HepG2 (cell line): ENCODE measurements around the gene DDX54. TPM values are rescaled to one million over a fixed set of nuclear protein-coding genes. Genes with fewer than 3 reads are reported as not detected.

Experiments
- FLYWCH1 ChIP-seq: sonication (generic); formaldehyde crosslinking; IDR thresholded peaks from 2 replicates; pipeline ENCODE4 v1.8.1; 2023; ENCODE audit warnings: mild to moderate bottlenecking, missing genetic modification reagents
- HIVEP1 ChIP-seq: sonication (generic); formaldehyde crosslinking; IDR thresholded peaks from 2 replicates; pipeline ENCODE4 v1.4.0; 2020; ENCODE audit warnings: mild to moderate bottlenecking, missing genetic modification reagents
- HOXA5 ChIP-seq: sonication (generic); formaldehyde crosslinking; IDR thresholded peaks from 2 replicates; pipeline ENCODE4 v1.4.0; 2020; ENCODE audit warnings: missing genetic modification reagents
- MXD1 ChIP-seq: sonication (generic); formaldehyde crosslinking; IDR thresholded peaks from 2 replicates; pipeline ENCODE4 v1.4.0; 2020; ENCODE audit warnings: mild to moderate bottlenecking, missing genetic modification reagents
- MXI1 ChIP-seq: IDR thresholded peaks from 3 replicates; pipeline ENCODE4 v1.6.1; 2012; ENCODE audit warnings: low read depth, low read length, inconsistent platforms, borderline replicate concordance
- NFYC ChIP-seq: IDR thresholded peaks from 2 replicates; pipeline ENCODE4 v1.6.1; 2016; ENCODE audit warnings: missing genetic modification reagents, missing compliant biosample characterization
- NR2C2 ChIP-seq: sonication (generic); formaldehyde crosslinking; IDR thresholded peaks from 2 replicates; pipeline ENCODE4 v1.4.0; 2020; ENCODE audit warnings: missing genetic modification reagents, mild to moderate bottlenecking, moderate library complexity, borderline replicate concordance
- NR2F2 ChIP-seq: IDR thresholded peaks from 2 replicates; pipeline ENCODE4 v1.6.1; 2012; ENCODE audit warnings: low read depth, inconsistent platforms, borderline replicate concordance
- PATZ1 ChIP-seq: sonication (generic); formaldehyde crosslinking; IDR thresholded peaks from 2 replicates; pipeline ENCODE4 v1.4.0; 2020; ENCODE audit warnings: missing genetic modification reagents
- PHF8 ChIP-seq: sonication (generic); formaldehyde crosslinking; IDR thresholded peaks from 2 replicates; pipeline ENCODE4 v1.5.0; 2020; ENCODE audit warnings: missing genetic modification reagents
- RXRA ChIP-seq: sonication (generic); formaldehyde crosslinking; IDR thresholded peaks from 2 replicates; pipeline ENCODE4 v1.5.1; 2020; ENCODE audit warnings: missing genetic modification reagents
- SYNCRIP ChIP-seq: fragments of 200-400 bp; formaldehyde crosslinking; IDR thresholded peaks from 2 replicates; pipeline ENCODE4 v1.6.1; 2018; ENCODE audit warnings: mild to moderate bottlenecking, low read depth, low read length; ENCODE audit not compliant: insufficient read depth
- THAP9 ChIP-seq: sonication (generic); formaldehyde crosslinking; IDR thresholded peaks from 2 replicates; pipeline ENCODE4; 2020; ENCODE audit warnings: missing genetic modification reagents, mild to moderate bottlenecking, borderline replicate concordance
- YY1 ChIP-seq: IDR thresholded peaks from 2 replicates; pipeline ENCODE4 v1.6.1; 2011; ENCODE audit warnings: low read length, low read depth, moderate library complexity, mild to moderate bottlenecking; ENCODE audit not compliant: insufficient read depth, insufficient replicate concordance
- ZNF274 ChIP-seq: sonication (generic); formaldehyde crosslinking; IDR thresholded peaks from 2 replicates; pipeline ENCODE4 v1.5.1; 2020; ENCODE audit warnings: mild to moderate bottlenecking, missing genetic modification reagents
- ZNF354B ChIP-seq: sonication (generic); formaldehyde crosslinking; IDR thresholded peaks from 2 replicates; pipeline ENCODE4 v1.8.0; 2022; ENCODE audit warnings: mild to moderate bottlenecking, missing genetic modification reagents
- ZNF460 ChIP-seq: sonication (generic); formaldehyde crosslinking; IDR thresholded peaks from 2 replicates; pipeline ENCODE4 v1.5.1; 2020; ENCODE audit warnings: missing genetic modification reagents, mild to moderate bottlenecking, borderline replicate concordance
- ZNF503 ChIP-seq: sonication (generic); formaldehyde crosslinking; IDR thresholded peaks from 2 replicates; pipeline ENCODE4 v1.4.0; 2020; ENCODE audit warnings: missing genetic modification reagents
- ZNF558 ChIP-seq: sonication (generic); formaldehyde crosslinking; IDR thresholded peaks from 2 replicates; pipeline ENCODE4 v1.9.0; 2022; ENCODE audit warnings: mild to moderate bottlenecking, missing genetic modification reagents, borderline replicate concordance
- ZNF713 ChIP-seq: sonication (generic); formaldehyde crosslinking; IDR thresholded peaks from 2 replicates; pipeline ENCODE4 v1.4.0; 2020; ENCODE audit warnings: mild to moderate bottlenecking, missing genetic modification reagents
- ZSCAN31 ChIP-seq: sonication (generic); formaldehyde crosslinking; IDR thresholded peaks from 2 replicates; pipeline ENCODE4 v1.5.0; 2020; ENCODE audit warnings: low read depth, mild to moderate bottlenecking, missing genetic modification reagents
- polyA plus RNA-seq, 8 experiments: library from polyadenylated mRNA; depleted of rRNA in 3 of 8; stranded (reverse) in 7 of 8; unstranded in 1 of 8; fragments of >200 nt; fragmentation: Illumina TruSeq in 4 of 8; extraction: Trizol in 4 of 8; gene quantifications; 2 replicates each; pipeline versions ENCODE4 v1.2.1 to v1.2.3, GENCODE V29; 2011 to 2016; ENCODE audit warnings: low read depth in 4 of 8, missing spikeins in 1 of 8, mixed read lengths in 1 of 8; ENCODE audit not compliant: insufficient read depth in 1 of 8
- total RNA-seq, 5 experiments: library from RNA; depleted of rRNA; stranded (reverse); fragments of >200 nt; fragmentation: Illumina TruSeq; extraction: Trizol; gene quantifications; 2 replicates each; pipeline ENCODE4 v1.2.3, GENCODE V29; 2016; ENCODE audit warnings: low read depth in 1 of 5

Gene DDX54
- total and polyA plus RNA-seq, 2 of the 13 experiments (the other 11 are each of a cell fraction or from before 2014, with no cell fraction given) = 59.7 to 61.1 TPM

GRCh38 chr12:113221181-113221996, 36.1 kb upstream of the DDX54 start, which contains the start of gene TPCN1 (continued):
- 0 out of 2 replicates have a peak, but pooled peaks have one; percentile 38 for TF ChIP-seq ZNF274 (CRISPR knock-in tag)
- TF ChIP-seq ZNF503 (CRISPR knock-in tag) = 0 out of 2 replicates have a peak, but pooled peaks have one; percentile 18
- no peak for TF ChIP-seq ZNF460
- peak; percentile 79; the same call in 1 of the 2 replicates for TF ChIP-seq ZSCAN31 (CRISPR knock-in tag)
- 0 out of 2 replicates have a peak, but pooled peaks have one; percentile 16 for TF ChIP-seq PHF8 (CRISPR knock-in tag)
- peak; percentile 58; the same call in 1 of the 2 replicates for TF ChIP-seq NR2F2
- TF ChIP-seq YY1 = peak; percentile 68
- peak; percentile 54; the same call in 1 of the 3 replicates for TF ChIP-seq MXI1
- no peak for TF ChIP-seq SYNCRIP
- peak; percentile 86 for TF ChIP-seq RXRA (CRISPR knock-in tag)
- TF ChIP-seq HIVEP1 (CRISPR knock-in tag) = no peak
- 0 out of 2 replicates have a peak, but pooled peaks have one; percentile 35 for TF ChIP-seq ZNF558 (CRISPR knock-in tag)
- peak; percentile 83; the same call in 1 of the 2 replicates for TF ChIP-seq MXD1 (CRISPR knock-in tag)
- 0 out of 2 replicates have a peak, but pooled peaks have one; percentile 27 for TF ChIP-seq ZNF713 (CRISPR knock-in tag)
- TF ChIP-seq NFYC (CRISPR knock-in tag) = peak; percentile 96
- peak; percentile 89 for TF ChIP-seq NR2C2 (CRISPR knock-in tag)
- 0 out of 2 replicates have a peak, but pooled peaks have one; percentile 32 for TF ChIP-seq PATZ1
- TF ChIP-seq ZNF354B = 0 out of 2 replicates have a peak, but pooled peaks have one; percentile 20
- peak; percentile 48; the same call in 1 of the 2 replicates for TF ChIP-seq THAP9 (CRISPR knock-in tag)
- peak; percentile 23; the same call in 1 of the 2 replicates for TF ChIP-seq HOXA5 (CRISPR knock-in tag)
- TF ChIP-seq FLYWCH1 (CRISPR knock-in tag) = 0 out of 2 replicates have a peak, but pooled peaks have one; percentile 12
